NT2/D1 (cell line): Measurements from ENCODE around the gene COLEC11.

Source experiments
- YY1 ChIP-seq: IDR thresholded peaks from 2 replicates; pipeline ENCODE4 v1.6.1; 2011; ENCODE audit not compliant: insufficient read length, insufficient read depth
- ZNF274 ChIP-seq: IDR thresholded peaks from 2 replicates; pipeline ENCODE4 v1.6.1; 2011; ENCODE audit warnings: mild to moderate bottlenecking, low read depth, low read length

DNA sequence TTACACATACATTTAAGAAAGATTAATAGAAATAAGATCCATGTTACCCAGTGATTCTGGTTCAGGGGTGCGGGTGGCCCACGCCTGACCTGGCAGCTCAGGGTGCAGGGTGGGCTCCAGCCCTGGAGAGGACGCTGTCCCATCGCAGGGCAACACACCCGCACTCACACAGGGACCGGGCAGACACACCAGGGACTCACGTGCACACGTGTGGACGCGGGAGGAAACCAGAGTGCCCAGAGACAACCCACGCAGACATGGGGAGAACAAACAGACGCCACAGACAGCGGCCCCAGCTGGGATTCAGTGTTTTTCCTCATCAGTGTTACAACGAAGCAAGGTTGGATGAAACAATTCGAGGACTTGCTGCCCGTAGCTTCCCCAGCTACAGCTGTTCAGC is 54.7 kb downstream of the COLEC11 start:
- TF ChIP-seq YY1 = no peak
- TF ChIP-seq ZNF274 = no peak
